MM.1S (cell line): ENCODE measurements around the gene BTBD16.

Experiments
- DNase-seq: peaks from one replicate; pipeline ENCODE4 v3.0.0-alpha.2; 2015
- H2AFZ ChIP-seq: fragments of 300-600 bp; sonication (generic); 2 replicates; pipeline ENCODE4 v1.6.0; 2016; ENCODE audit warnings: antibody characterized with exemption, low read length
- H3F3A ChIP-seq: fragments of 300-600 bp; sonication (generic); 2 replicates; pipeline ENCODE4 v1.6.1; 2016; ENCODE audit warnings: mild to moderate bottlenecking, antibody characterized with exemption, low read length, moderate library complexity, mixed read lengths; ENCODE audit not compliant: insufficient read depth
- H3K27ac ChIP-seq: fragments of 300-600 bp; sonication (generic); 2 replicates; pipeline ENCODE4 v1.5.1; 2016; ENCODE audit warnings: mild to moderate bottlenecking, low read length
- H3K27me3 ChIP-seq: fragments of 300-600 bp; sonication (generic); replicated peaks from 2 replicates; pipeline ENCODE4 v1.6.0; 2016; ENCODE audit warnings: low read length; ENCODE audit not compliant: insufficient read depth
- H3K36me3 ChIP-seq: fragments of 300-600 bp; sonication (generic); replicated peaks from 2 replicates; pipeline ENCODE4 v1.6.1; 2016; ENCODE audit warnings: mild to moderate bottlenecking, low read length, mixed read lengths; ENCODE audit not compliant: insufficient read depth
- H3K4me1 ChIP-seq: fragments of 300-600 bp; sonication (generic); 2 replicates; pipeline ENCODE4 v1.6.1; 2016; ENCODE audit warnings: low read length, mixed read lengths
- H3K4me2 ChIP-seq: fragments of 300-600 bp; sonication (generic); 2 replicates; pipeline ENCODE4 v1.6.0; 2016; ENCODE audit warnings: low read depth, low read length
- H3K4me3 ChIP-seq: fragments of 300-600 bp; sonication (generic); 2 replicates; pipeline ENCODE4 v1.5.1; 2016; ENCODE audit warnings: low read length, mixed read lengths
- H3K79me2 ChIP-seq: fragments of 300-600 bp; sonication (generic); 2 replicates; pipeline ENCODE4 v1.6.1; 2016; ENCODE audit warnings: mixed run types, low read length, mixed read lengths
- H3K9ac ChIP-seq: fragments of 300-600 bp; sonication (generic); 2 replicates; pipeline ENCODE4 v1.6.1; 2016; ENCODE audit warnings: low read length, mixed read lengths
- H3K9me2 ChIP-seq: fragments of 300-600 bp; sonication (generic); replicated peaks from 2 replicates; pipeline ENCODE4 v1.6.1; 2016; ENCODE audit warnings: mild to moderate bottlenecking, low read length, mixed read lengths; ENCODE audit not compliant: insufficient read depth
- H3K9me3 ChIP-seq: fragments of 300-600 bp; sonication (generic); replicated peaks from 2 replicates; pipeline ENCODE4 v1.6.1; 2016; ENCODE audit warnings: mild to moderate bottlenecking, low read length, mixed read lengths; ENCODE audit not compliant: insufficient read depth
- H4K20me1 ChIP-seq: fragments of 300-600 bp; sonication (generic); 2 replicates; pipeline ENCODE4 v1.6.1; 2016; ENCODE audit warnings: mild to moderate bottlenecking, low read length, moderate library complexity, mixed read lengths; ENCODE audit not compliant: insufficient read depth
- EZH2 ChIP-seq: fragments of 300-600 bp; sonication (generic); optimal IDR thresholded peaks from 2 replicates; pipeline ENCODE3; 2017; ENCODE audit warnings: low read depth, mild to moderate bottlenecking, antibody characterized with exemption, low read length, mixed read lengths
- EZH2phosphoT487 ChIP-seq: fragments of 300-600 bp; sonication (generic); IDR thresholded peaks from 2 replicates; pipeline ENCODE4 v1.6.1; 2018; ENCODE audit warnings: antibody characterized with exemption, low read length
- TF ChIP-seq, protein P1 (sequence below): fragments of 300-600 bp; sonication (generic); IDR thresholded peaks from 2 replicates; pipeline ENCODE4 v1.5.1; 2016; ENCODE audit warnings: antibody characterized with exemption, low read length, mixed read lengths

The BTBD16 gene

DNA sequence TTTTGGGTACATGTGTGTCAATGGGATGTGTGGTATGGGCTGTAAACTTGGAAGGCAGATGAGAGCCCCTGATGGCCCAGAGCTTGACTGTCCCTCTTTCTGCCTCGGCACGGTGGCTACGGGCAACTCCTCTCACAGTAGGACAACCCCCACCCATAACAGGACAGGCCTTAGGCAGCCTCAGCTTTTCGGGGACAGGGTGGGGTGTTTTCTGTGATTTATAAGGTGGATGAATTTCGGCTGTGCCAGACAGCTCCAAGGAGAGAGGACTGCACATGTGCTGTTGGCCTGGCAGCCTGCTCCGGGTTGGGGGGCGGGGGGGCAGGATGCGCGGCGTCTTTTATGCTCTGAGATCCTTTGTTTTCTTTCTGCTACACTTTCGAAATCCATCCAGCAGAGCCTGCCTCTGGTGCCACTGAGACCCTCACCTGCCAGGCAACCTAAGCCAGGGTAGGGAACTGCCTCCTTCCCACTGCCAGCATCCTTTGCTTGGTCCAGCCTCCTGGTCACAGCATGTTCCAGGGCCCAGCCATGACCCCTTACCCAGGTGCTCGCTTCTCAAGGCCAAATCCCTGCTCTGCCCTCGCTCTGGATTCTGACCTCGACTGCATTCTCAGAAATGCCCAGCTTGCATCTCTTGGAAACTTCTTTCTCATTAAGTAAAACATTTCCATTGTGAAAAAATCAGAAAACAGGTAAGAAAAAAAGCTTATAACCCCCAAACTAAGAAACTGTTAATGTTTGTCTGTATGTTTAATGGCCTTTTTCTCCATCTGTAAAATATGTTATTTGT, 15.4 kb upstream of the BTBD16 start:
- Histone ChIP-seq H3K27ac (no peak overlapping the region), H3K79me2 (no peaks in the 10 kb centered on the region), H3F3A (no peaks in the 10 kb centered on the region), H3K4me2 (no peak overlapping the region), H3K9me3 (no peaks in the 10 kb centered on the region), H3K9me2 (no peaks in the 10 kb centered on the region), H4K20me1 (no peaks in the 10 kb centered on the region), H3K9ac (no peak overlapping the region), H2AFZ (no peak overlapping the region), H3K4me3 (no peak overlapping the region), H3K4me1 (no peaks in the 10 kb centered on the region), H3K27me3 (no peaks in the 10 kb centered on the region), H3K36me3 (no peaks in the 10 kb centered on the region)
- no peak for DNase-seq
- TF ChIP-seq, protein P1, sequence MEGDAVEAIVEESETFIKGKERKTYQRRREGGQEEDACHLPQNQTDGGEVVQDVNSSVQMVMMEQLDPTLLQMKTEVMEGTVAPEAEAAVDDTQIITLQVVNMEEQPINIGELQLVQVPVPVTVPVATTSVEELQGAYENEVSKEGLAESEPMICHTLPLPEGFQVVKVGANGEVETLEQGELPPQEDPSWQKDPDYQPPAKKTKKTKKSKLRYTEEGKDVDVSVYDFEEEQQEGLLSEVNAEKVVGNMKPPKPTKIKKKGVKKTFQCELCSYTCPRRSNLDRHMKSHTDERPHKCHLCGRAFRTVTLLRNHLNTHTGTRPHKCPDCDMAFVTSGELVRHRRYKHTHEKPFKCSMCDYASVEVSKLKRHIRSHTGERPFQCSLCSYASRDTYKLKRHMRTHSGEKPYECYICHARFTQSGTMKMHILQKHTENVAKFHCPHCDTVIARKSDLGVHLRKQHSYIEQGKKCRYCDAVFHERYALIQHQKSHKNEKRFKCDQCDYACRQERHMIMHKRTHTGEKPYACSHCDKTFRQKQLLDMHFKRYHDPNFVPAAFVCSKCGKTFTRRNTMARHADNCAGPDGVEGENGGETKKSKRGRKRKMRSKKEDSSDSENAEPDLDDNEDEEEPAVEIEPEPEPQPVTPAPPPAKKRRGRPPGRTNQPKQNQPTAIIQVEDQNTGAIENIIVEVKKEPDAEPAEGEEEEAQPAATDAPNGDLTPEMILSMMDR, result no peak
- TF ChIP-seq EZH2 (no peak), EZH2phosphoT487 (no peak)

DNA sequence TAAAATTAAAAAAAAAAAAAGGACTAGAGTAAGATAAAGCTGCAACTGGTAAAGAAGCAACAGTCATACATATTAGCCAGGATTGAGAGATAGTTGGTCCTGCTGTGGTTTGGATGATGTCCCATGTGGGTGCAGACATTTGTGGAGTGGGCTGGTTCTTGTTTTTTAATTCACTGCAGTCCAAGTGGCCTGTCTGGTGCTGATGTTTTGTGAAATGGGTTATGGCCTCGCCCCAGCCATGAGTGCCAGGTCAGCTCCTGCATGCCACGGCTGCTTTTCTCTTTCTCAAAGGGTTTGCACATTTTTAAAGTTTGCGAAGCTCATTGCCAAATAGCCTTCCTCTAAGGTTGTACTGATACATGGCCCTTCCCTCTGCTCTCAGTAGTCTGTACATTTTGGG, 14.1 kb upstream of the BTBD16 start:
- Histone ChIP-seq H3K27me3 (no peaks in the 10 kb centered on the region), H4K20me1 (no peaks in the 10 kb centered on the region), H3K9me2 (no peaks in the 10 kb centered on the region), H3K36me3 (no peaks in the 10 kb centered on the region), H3K4me3 (no peak overlapping the region), H3K79me2 (no peaks in the 10 kb centered on the region), H3K4me2 (no peak overlapping the region), H2AFZ (no peak overlapping the region), H3K9me3 (no peaks in the 10 kb centered on the region), H3K9ac (no peak overlapping the region), H3F3A (no peaks in the 10 kb centered on the region), H3K27ac (no peak overlapping the region), H3K4me1 (no peaks in the 10 kb centered on the region)
- TF ChIP-seq EZH2 (no peak), EZH2phosphoT487 (no peak)
- TF ChIP-seq, protein P1, result no peak
- DNase-seq, result no peak

DNA sequence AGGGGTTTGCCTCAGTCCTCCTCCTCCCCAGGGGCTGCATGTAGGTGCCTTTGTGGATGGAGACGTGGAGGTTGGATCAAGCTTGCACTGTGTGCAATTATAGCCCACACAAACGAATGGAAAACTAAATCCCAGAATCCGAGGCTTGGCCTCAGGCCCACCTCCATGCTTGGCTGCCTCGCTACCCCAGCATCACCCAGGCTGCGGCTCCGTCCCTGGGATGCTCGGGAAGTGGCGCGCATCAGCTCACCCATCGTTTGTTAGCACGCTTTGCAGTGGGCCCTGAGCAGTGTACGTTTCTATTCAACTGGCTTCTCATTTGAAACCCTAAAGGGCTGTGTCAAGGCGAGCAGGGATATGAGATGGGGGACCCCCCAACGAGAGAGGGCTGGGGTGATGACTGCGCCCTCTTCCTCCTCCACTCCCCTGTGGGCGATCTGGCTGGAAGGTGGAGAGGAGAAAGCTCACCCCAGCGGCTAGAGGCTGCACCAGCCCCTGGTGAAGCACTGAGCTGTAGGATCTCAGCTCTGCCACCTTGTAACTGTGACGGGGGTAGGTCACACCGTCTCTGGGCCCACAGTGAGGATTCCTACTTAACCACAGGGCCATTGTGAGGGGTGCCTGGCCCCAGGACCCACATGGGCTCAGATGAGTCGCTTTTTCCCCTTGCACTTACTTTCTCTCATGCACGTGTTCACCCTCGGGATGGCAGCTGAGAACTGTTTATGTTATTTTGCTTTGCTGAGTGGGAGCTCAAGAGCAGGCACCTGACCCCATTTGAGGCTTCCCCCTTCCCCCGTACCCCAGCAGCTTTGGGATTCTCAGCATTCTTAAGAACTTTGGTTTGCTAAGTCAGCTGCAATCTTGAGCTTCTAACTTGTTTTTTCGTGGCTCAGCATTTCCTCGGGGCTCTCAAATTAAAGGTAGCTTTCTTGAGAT, 12.7 kb upstream of the BTBD16 start:
- peak; percentile 43 for DNase-seq

More for the DNA sequence above, 12.7 kb upstream of the BTBD16 start:
- H3K27ac ChIP-seq, result no peak overlapping the region
- H3K4me3 ChIP-seq, result no peak overlapping the region
- H2AFZ ChIP-seq, result no peak overlapping the region
- H3K27me3 ChIP-seq, result no peaks in the 10 kb centered on the region
- H3K4me1 ChIP-seq, result no peaks in the 10 kb centered on the region
- H3K9me2 ChIP-seq, result no peaks in the 10 kb centered on the region
- no peaks in the 10 kb centered on the region for H3K9me3 ChIP-seq
- no peaks in the 10 kb centered on the region for H3K79me2 ChIP-seq
- no peak overlapping the region for H3K4me2 ChIP-seq
- no peak overlapping the region for H3K9ac ChIP-seq
- no peaks in the 10 kb centered on the region for H3K36me3 ChIP-seq
- H3F3A ChIP-seq, result no peaks in the 10 kb centered on the region
- TF ChIP-seq EZH2, result no peak
- TF ChIP-seq, protein P1, result no peak
- no peak for TF ChIP-seq EZH2phosphoT487
- no peaks in the 10 kb centered on the region for H4K20me1 ChIP-seq
